ENCODE results near the gene NYAP2.
A peak's percentile ranks its signal among the peaks of the same experiment; 100 is the strongest.

The NYAP2 gene

GRCh38 chr2:225649274-225649673 lies 249.8 kb downstream of the NYAP2 start:
- TF ChIP-seq CTCF (conservative IDR thresholded peaks at IDR 0.05; ENCODE audit: low read length) (no peak), EZH2phosphoT487 (IDR thresholded peaks at IDR 0.05; ENCODE audit: borderline replicate concordance) (no peak)
- Histone ChIP-seq H3K9me3 (ENCODE audit: insufficient read depth, low read depth, low read length) (no peaks in the 10 kb centered on the region), H4K20me1 (ENCODE audit: insufficient read depth, low read length, poor library complexity, severe bottlenecking) (no peaks in the 10 kb centered on the region), H2AFZ (ENCODE audit: low read length) (no peak overlapping the region), H3K4me1 (ENCODE audit: insufficient read depth, low read length, poor library complexity, severe bottlenecking) (no peaks in the 10 kb centered on the region), H3K4me2 (ENCODE audit: low read depth, low read length, poor library complexity, severe bottlenecking) (no peak overlapping the region), H3K36me3 (ENCODE audit: insufficient read depth, low read length) (no peaks in the 10 kb centered on the region), H3F3A (ENCODE audit: low read depth) (no peaks in the 10 kb centered on the region), H3K79me2 (ENCODE audit: insufficient read depth, low read length) (no peaks in the 10 kb centered on the region), H3K4me3 (ENCODE audit: low read length, poor library complexity, severe bottlenecking) (no peak overlapping the region), H3K27me3 (ENCODE audit: insufficient read depth, low read length, poor library complexity, severe bottlenecking) (no peaks in the 10 kb centered on the region), H3K9me2 (replicated peaks; ENCODE audit: low read depth, low read length) (no peaks in the 10 kb centered on the region), H3K9ac (ENCODE audit: low read depth, low read length, poor library complexity, severe bottlenecking) (no peak overlapping the region)

DNA sequence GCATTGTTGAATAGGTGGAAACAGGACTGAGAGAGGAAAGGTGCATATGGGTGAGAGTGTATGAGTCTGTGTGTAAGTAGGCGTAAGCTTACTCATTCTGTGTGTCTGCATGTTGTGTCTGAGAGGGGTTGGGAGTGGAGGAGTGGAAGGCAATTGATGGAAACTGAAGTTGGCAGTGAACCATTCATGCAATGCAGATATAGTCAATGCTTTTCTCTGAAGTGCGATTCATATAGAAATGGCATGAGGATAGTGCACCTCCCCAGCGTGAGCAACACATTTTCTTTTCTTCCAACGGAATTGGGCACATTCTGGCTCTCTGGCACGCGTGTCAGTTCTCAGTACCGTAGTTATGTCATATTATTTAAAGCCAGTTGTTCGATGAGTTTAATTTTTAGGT lies 250.5 kb downstream of the NYAP2 start:
- Histone ChIP-seq H3K36me3 (ENCODE audit: insufficient read depth, low read length) (no peaks in the 10 kb centered on the region), H3K9me3 (ENCODE audit: insufficient read depth, low read depth, low read length) (no peaks in the 10 kb centered on the region), H3K27me3 (ENCODE audit: insufficient read depth, low read length, poor library complexity, severe bottlenecking) (no peaks in the 10 kb centered on the region), H3K4me1 (ENCODE audit: insufficient read depth, low read length, poor library complexity, severe bottlenecking) (no peaks in the 10 kb centered on the region), H3K9me2 (replicated peaks; ENCODE audit: low read depth, low read length) (no peaks in the 10 kb centered on the region), H3K79me2 (ENCODE audit: insufficient read depth, low read length) (no peaks in the 10 kb centered on the region), H4K20me1 (ENCODE audit: insufficient read depth, low read length, poor library complexity, severe bottlenecking) (no peaks in the 10 kb centered on the region), H3F3A (ENCODE audit: low read depth) (no peaks in the 10 kb centered on the region), H3K4me2 (ENCODE audit: low read depth, low read length, poor library complexity, severe bottlenecking) (no peak overlapping the region), H2AFZ (ENCODE audit: low read length) (no peak overlapping the region), H3K4me3 (ENCODE audit: low read length, poor library complexity, severe bottlenecking) (no peak overlapping the region), H3K9ac (ENCODE audit: low read depth, low read length, poor library complexity, severe bottlenecking) (no peak overlapping the region)
- TF ChIP-seq CTCF (conservative IDR thresholded peaks at IDR 0.05; ENCODE audit: low read length) (no peak), EZH2phosphoT487 (IDR thresholded peaks at IDR 0.05; ENCODE audit: borderline replicate concordance) (no peak)

GRCh38 chr2:225660262-225661131 lies 261.0 kb downstream of the NYAP2 start:
- Histone ChIP-seq H3K4me3 (ENCODE audit: low read length, poor library complexity, severe bottlenecking) (no peak overlapping the region), H2AFZ (ENCODE audit: low read length) (no peak overlapping the region), H3K4me1 (ENCODE audit: insufficient read depth, low read length, poor library complexity, severe bottlenecking) (no peaks in the 10 kb centered on the region), H3K9me2 (replicated peaks; ENCODE audit: low read depth, low read length) (no peaks in the 10 kb centered on the region), H3K4me2 (ENCODE audit: low read depth, low read length, poor library complexity, severe bottlenecking) (no peak overlapping the region), H4K20me1 (ENCODE audit: insufficient read depth, low read length, poor library complexity, severe bottlenecking) (no peaks in the 10 kb centered on the region), H3K9me3 (ENCODE audit: insufficient read depth, low read depth, low read length) (no peaks in the 10 kb centered on the region), H3F3A (ENCODE audit: low read depth) (no peaks in the 10 kb centered on the region), H3K36me3 (ENCODE audit: insufficient read depth, low read length) (no peaks in the 10 kb centered on the region), H3K79me2 (ENCODE audit: insufficient read depth, low read length) (no peaks in the 10 kb centered on the region), H3K27me3 (ENCODE audit: insufficient read depth, low read length, poor library complexity, severe bottlenecking) (no peaks in the 10 kb centered on the region), H3K9ac (ENCODE audit: low read depth, low read length, poor library complexity, severe bottlenecking) (no peak overlapping the region)
- TF ChIP-seq CTCF (conservative IDR thresholded peaks at IDR 0.05; ENCODE audit: low read length), result peak; percentile 96
- TF ChIP-seq EZH2phosphoT487 (IDR thresholded peaks at IDR 0.05; ENCODE audit: borderline replicate concordance), result no peak
